IMR-90 (cell line): Measurements from ENCODE around the gene KRT6B. TPM values are rescaled to one million over a fixed set of nuclear protein-coding genes. Genes with fewer than 3 reads are reported as not detected.

Source experiments
- ATAC-seq: fragments of 200-7000 bp; cut with Tn5 transposase; 2 replicates; pipeline ENCODE4 v1.9.1; 2020; ENCODE audit warnings: low read depth, mild to moderate bottlenecking, moderate library complexity
- BruUV-seq: library from RNA; stranded (reverse); fragments of 400-500 nt; replicated peaks from 2 replicates; lab custom pipeline; 2021; lab: Mats Ljungman, UMichigan
- CTCF ChIA-PET: fragments of 300-600 bp; formaldehyde crosslinking; extraction: SDS; loops from one replicate; lab custom pipeline; 2021; ENCODE audit warnings: antibody characterized with exemption; lab: Yijun Ruan, JAX
- POLR2A ChIA-PET: fragments of 300-600 bp; sonication (Branson Sonifier 250); formaldehyde crosslinking; loops from one replicate; lab custom pipeline; 2022; ENCODE audit warnings: antibody characterized with exemption; ENCODE audit not compliant: unreplicated experiment; lab: Charles Lee
- DNase-seq: peaks from one replicate; pipeline ENCODE4 v3.0.0; 2013
- H2AFZ ChIP-seq: replicated peaks from 2 replicates; pipeline ENCODE3; 2013; ENCODE audit warnings: low read length, mild to moderate bottlenecking; ENCODE audit not compliant: poor library complexity
- H2AK5ac ChIP-seq: 2 replicates; pipeline ENCODE4 v1.6.1; 2013; ENCODE audit warnings: low read depth, low read length, inconsistent platforms
- H2AK9ac ChIP-seq: replicated peaks from 2 replicates; pipeline ENCODE3; 2013; ENCODE audit warnings: mild to moderate bottlenecking, low read depth, low read length, moderate library complexity; ENCODE audit not compliant: poor library complexity
- H2BK120ac ChIP-seq: 2 replicates; pipeline ENCODE4 v1.6.1; 2013; ENCODE audit warnings: low read depth, low read length, inconsistent platforms
- H2BK15ac ChIP-seq: 3 replicates; pipeline ENCODE4 v1.6.1; 2013; ENCODE audit warnings: low read depth, low read length, inconsistent platforms
- H2BK20ac ChIP-seq: 2 replicates; pipeline ENCODE4 v1.6.1; 2013; ENCODE audit warnings: low read depth, mild to moderate bottlenecking, inconsistent platforms, low read length, moderate library complexity
- H2BK5ac ChIP-seq: 2 replicates; pipeline ENCODE4 v1.6.1; 2013; ENCODE audit warnings: mild to moderate bottlenecking, low read depth, low read length, inconsistent platforms; ENCODE audit not compliant: poor library complexity, severe bottlenecking
- H3K14ac ChIP-seq: replicated peaks from 2 replicates; pipeline ENCODE4 v1.6.1; 2013; ENCODE audit warnings: low read depth, low read length, inconsistent platforms
- H3K18ac ChIP-seq: 2 replicates; pipeline ENCODE4 v1.6.1; 2013; ENCODE audit warnings: low read depth, low read length, control low read depth
- H3K23ac ChIP-seq: 2 replicates; pipeline ENCODE4 v1.6.1; 2013; ENCODE audit warnings: low read depth, low read length, inconsistent platforms
- H3K27ac ChIP-seq: 2 replicates; pipeline ENCODE4 v1.5.1; 2013; ENCODE audit warnings: mild to moderate bottlenecking, control low read depth, low read length; ENCODE audit not compliant: insufficient read depth
- H3K27me3 ChIP-seq: 2 replicates; pipeline ENCODE4 v1.6.1; 2013; ENCODE audit warnings: low read length; ENCODE audit not compliant: control insufficient read depth, insufficient read depth
- H3K36me3 ChIP-seq: 2 replicates; pipeline ENCODE4 v1.6.1; 2013; ENCODE audit warnings: low read length, mixed read lengths; ENCODE audit not compliant: control insufficient read depth, insufficient read depth
- H3K4ac ChIP-seq: 2 replicates; pipeline ENCODE4 v1.6.1; 2013; ENCODE audit warnings: low read depth, low read length, inconsistent platforms
- H3K4me1 ChIP-seq: 2 replicates; pipeline ENCODE4 v1.6.1; 2013; ENCODE audit warnings: low read length, mixed read lengths; ENCODE audit not compliant: control insufficient read depth, insufficient read depth
- H3K4me2 ChIP-seq: 2 replicates; pipeline ENCODE4 v1.6.1; 2013; ENCODE audit warnings: low read depth, mild to moderate bottlenecking, control low read depth, low read length, moderate library complexity
- H3K4me3 ChIP-seq: 2 replicates; pipeline ENCODE4 v1.5.1; 2013; ENCODE audit warnings: low read depth, mild to moderate bottlenecking, control low read depth, low read length, moderate library complexity; ENCODE audit not compliant: insufficient read depth
- H3K56ac ChIP-seq: 2 replicates; pipeline ENCODE4 v1.6.1; 2013; ENCODE audit warnings: low read length, inconsistent platforms; ENCODE audit not compliant: insufficient read depth; ENCODE audit errors: extremely low read depth
- H3K79me1 ChIP-seq, 2 experiments: 2 replicates each; pipeline ENCODE4 v1.6.1; 2013; ENCODE audit warnings: low read length in 2 of 2, inconsistent platforms in 1 of 2, low read depth in 1 of 2
- H3K9ac ChIP-seq: 2 replicates; pipeline ENCODE4 v1.6.1; 2013; ENCODE audit warnings: low read depth, low read length, control low read depth
- H3K9me1 ChIP-seq: 2 replicates; pipeline ENCODE4 v1.6.1; 2013; ENCODE audit warnings: low read length, inconsistent platforms; ENCODE audit not compliant: insufficient read depth
- H3K9me3 ChIP-seq: 2 replicates; pipeline ENCODE4 v1.6.1; 2013; ENCODE audit warnings: low read length; ENCODE audit not compliant: control insufficient read depth, insufficient read depth
- H4K20me1 ChIP-seq: 2 replicates; pipeline ENCODE4 v1.6.1; 2013; ENCODE audit warnings: low read length, inconsistent platforms; ENCODE audit not compliant: insufficient read depth
- H4K5ac ChIP-seq: 2 replicates; pipeline ENCODE4 v1.6.1; 2013; ENCODE audit warnings: mild to moderate bottlenecking, low read depth, low read length, control low read depth
- H4K8ac ChIP-seq, 2 experiments: 2 replicates each; pipeline ENCODE4 v1.6.1; 2013; ENCODE audit warnings: low read depth in 2 of 2, low read length in 2 of 2, control low read depth in 1 of 2, inconsistent platforms in 1 of 2
- H4K91ac ChIP-seq: 2 replicates; pipeline ENCODE4 v1.6.1; 2013; ENCODE audit warnings: low read depth, low read length, inconsistent platforms; ENCODE audit not compliant: insufficient read depth
- BHLHE40 ChIP-seq: fragments of 150-350 bp; IDR thresholded peaks from 2 replicates; pipeline ENCODE4 v1.6.1; 2016; ENCODE audit warnings: mild to moderate bottlenecking, low read depth, low read length
- CEBPB ChIP-seq: IDR thresholded peaks from 2 replicates; pipeline ENCODE4 v1.6.1; 2012; ENCODE audit warnings: low read depth, low read length, improper control_type of control experiment
- CHD1 ChIP-seq: IDR thresholded peaks from 2 replicates; pipeline ENCODE4 v1.6.1; 2012; ENCODE audit warnings: low read depth, low read length, improper control_type of control experiment
- FOS ChIP-seq: fragments of 150-350 bp; IDR thresholded peaks from 2 replicates; pipeline ENCODE4 v1.6.1; 2016; ENCODE audit warnings: low read depth, low read length
- MAZ ChIP-seq: IDR thresholded peaks from 2 replicates; pipeline ENCODE4 v1.6.1; 2012; ENCODE audit warnings: low read depth, mild to moderate bottlenecking, low read length, improper control_type of control experiment, moderate library complexity, borderline replicate concordance
- MXI1 ChIP-seq: IDR thresholded peaks from 2 replicates; pipeline ENCODE4 v1.6.1; 2012; ENCODE audit warnings: low read depth, mild to moderate bottlenecking, low read length, moderate library complexity, borderline replicate concordance
- POLR2A ChIP-seq: IDR thresholded peaks from 2 replicates; pipeline ENCODE4 v1.6.1; 2012; ENCODE audit warnings: mild to moderate bottlenecking, low read depth, low read length
- RAD21 ChIP-seq: IDR thresholded peaks from 2 replicates; pipeline ENCODE4 v1.6.1; 2012; ENCODE audit warnings: low read length, improper control_type of control experiment
- RCOR1 ChIP-seq: IDR thresholded peaks from 2 replicates; pipeline ENCODE4 v1.6.1; 2012; ENCODE audit warnings: mild to moderate bottlenecking, low read length, improper control_type of control experiment; ENCODE audit not compliant: insufficient replicate concordance
- RFX5 ChIP-seq: IDR thresholded peaks from 2 replicates; pipeline ENCODE4 v1.8.0; 2012; ENCODE audit warnings: low read depth, mild to moderate bottlenecking, low read length, moderate library complexity
- SMC3 ChIP-seq: fragments of 150-350 bp; IDR thresholded peaks from 2 replicates; pipeline ENCODE4 v1.6.1; 2016; ENCODE audit warnings: low read depth, mild to moderate bottlenecking, antibody characterized with exemption, low read length, moderate library complexity
- WGBS, 2 experiments: methylation state at CpG; one replicate each; pipeline versions ENCODE4 v1.1.5 to v1.1.7; 2013; ENCODE audit warnings: missing lambda C conversion rate in 2 of 2; ENCODE audit not compliant: insufficient read length in 1 of 2; ENCODE audit errors: extremely low coverage in 2 of 2; 5-methylcytosine and 5-hydroxymethylcytosine counted together
- dilution Hi-C: fragments of 300-500 bp; cut with HindIII; formaldehyde crosslinking; loops from one replicate; pipeline ENCODE4 v1.14.3; 2018; ENCODE audit warnings: low sequenced_read_pairs; ENCODE audit not compliant: unreplicated experiment
- in situ Hi-C: fragments of 300-500 bp; cut with MboI; formaldehyde crosslinking; loops from 3 replicates; pipeline ENCODE4 v1.14.3; 2019; ENCODE audit warnings: low sequenced_read_pairs, inconsistent platforms, mixed read lengths
- intact Hi-C: fragments of 100-400 bp; cut with micrococcal nuclease; formaldehyde crosslinking; loops from 2 replicates; pipeline ENCODE4 v1.10.0; 2022
- polyA plus RNA-seq, 3 experiments: library from polyadenylated mRNA; depleted of rRNA; stranded (reverse); fragments of >200 nt; gene quantifications; 2 replicates each; pipeline ENCODE4 v1.2.3, GENCODE V29; 2012; ENCODE audit warnings: low replicate concordance in 1 of 3
- total RNA-seq: library from RNA; depleted of rRNA; stranded (reverse); fragments of >200 nt; gene quantifications from 2 replicates; pipeline ENCODE4 v1.2.3, GENCODE V29; 2012
- TF ChIP-seq, protein P1 (sequence below): fragments of 150-350 bp; IDR thresholded peaks from 2 replicates; pipeline ENCODE4 v1.6.1; 2016; ENCODE audit warnings: low read depth, mild to moderate bottlenecking, low read length, moderate library complexity, borderline replicate concordance
- TF ChIP-seq, protein P2 (sequence below): fragments of 150-350 bp; IDR thresholded peaks from 2 replicates; pipeline ENCODE4 v1.6.1; 2017; ENCODE audit warnings: mild to moderate bottlenecking, antibody characterized with exemption, low read length, low read depth
- TF ChIP-seq, protein P3 (sequence below): conservative IDR thresholded peaks from 2 replicates; pipeline ENCODE4 v1.5.1; 2012; ENCODE audit warnings: mild to moderate bottlenecking, low read depth, low read length, improper control_type of control experiment

KRT6B gene
- total and polyA plus RNA-seq, 2 of the 4 experiments (the other 2 are of a cell fraction) = not detected

DNA sequence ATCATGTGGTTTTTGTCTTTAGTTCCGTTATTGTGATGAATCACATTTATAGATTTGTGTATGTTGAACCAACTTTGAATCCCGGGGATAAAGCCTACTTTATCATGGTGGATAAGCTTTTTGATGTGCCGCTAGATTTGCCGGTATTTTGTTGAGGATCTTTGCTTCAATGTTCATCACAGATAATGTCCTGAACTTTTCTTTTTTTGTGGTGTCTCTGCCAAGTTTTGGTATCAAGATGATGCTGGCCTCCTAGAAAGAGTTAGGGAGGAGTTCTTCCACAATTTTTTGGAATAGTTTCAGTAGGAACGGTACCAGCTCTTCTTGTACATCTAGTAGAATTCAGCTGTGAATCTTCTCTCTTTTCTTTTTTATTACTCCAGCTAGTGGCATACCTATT, 6.9 kb upstream of the KRT6B start:
- TF ChIP-seq, protein P1, sequence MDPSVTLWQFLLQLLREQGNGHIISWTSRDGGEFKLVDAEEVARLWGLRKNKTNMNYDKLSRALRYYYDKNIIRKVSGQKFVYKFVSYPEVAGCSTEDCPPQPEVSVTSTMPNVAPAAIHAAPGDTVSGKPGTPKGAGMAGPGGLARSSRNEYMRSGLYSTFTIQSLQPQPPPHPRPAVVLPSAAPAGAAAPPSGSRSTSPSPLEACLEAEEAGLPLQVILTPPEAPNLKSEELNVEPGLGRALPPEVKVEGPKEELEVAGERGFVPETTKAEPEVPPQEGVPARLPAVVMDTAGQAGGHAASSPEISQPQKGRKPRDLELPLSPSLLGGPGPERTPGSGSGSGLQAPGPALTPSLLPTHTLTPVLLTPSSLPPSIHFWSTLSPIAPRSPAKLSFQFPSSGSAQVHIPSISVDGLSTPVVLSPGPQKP = no peak
- TF ChIP-seq CHD1 (no peak), RCOR1 (no peak), MAZ (no peak), POLR2A (no peak), BHLHE40 (no peak), RFX5 (no peak), MXI1 (no peak), SMC3 (no peak), FOS (no peak), RAD21 (no peak), CEBPB (no peak)
- TF ChIP-seq, protein P2, sequence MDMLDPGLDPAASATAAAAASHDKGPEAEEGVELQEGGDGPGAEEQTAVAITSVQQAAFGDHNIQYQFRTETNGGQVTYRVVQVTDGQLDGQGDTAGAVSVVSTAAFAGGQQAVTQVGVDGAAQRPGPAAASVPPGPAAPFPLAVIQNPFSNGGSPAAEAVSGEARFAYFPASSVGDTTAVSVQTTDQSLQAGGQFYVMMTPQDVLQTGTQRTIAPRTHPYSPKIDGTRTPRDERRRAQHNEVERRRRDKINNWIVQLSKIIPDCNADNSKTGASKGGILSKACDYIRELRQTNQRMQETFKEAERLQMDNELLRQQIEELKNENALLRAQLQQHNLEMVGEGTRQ = no peak
- TF ChIP-seq, protein P3, sequence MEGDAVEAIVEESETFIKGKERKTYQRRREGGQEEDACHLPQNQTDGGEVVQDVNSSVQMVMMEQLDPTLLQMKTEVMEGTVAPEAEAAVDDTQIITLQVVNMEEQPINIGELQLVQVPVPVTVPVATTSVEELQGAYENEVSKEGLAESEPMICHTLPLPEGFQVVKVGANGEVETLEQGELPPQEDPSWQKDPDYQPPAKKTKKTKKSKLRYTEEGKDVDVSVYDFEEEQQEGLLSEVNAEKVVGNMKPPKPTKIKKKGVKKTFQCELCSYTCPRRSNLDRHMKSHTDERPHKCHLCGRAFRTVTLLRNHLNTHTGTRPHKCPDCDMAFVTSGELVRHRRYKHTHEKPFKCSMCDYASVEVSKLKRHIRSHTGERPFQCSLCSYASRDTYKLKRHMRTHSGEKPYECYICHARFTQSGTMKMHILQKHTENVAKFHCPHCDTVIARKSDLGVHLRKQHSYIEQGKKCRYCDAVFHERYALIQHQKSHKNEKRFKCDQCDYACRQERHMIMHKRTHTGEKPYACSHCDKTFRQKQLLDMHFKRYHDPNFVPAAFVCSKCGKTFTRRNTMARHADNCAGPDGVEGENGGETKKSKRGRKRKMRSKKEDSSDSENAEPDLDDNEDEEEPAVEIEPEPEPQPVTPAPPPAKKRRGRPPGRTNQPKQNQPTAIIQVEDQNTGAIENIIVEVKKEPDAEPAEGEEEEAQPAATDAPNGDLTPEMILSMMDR = no peak
- no peak overlapping the region for H2BK5ac ChIP-seq
- H3K9me1 ChIP-seq = no peaks in the 10 kb centered on the region
- no peak overlapping the region for H3K4me3 ChIP-seq
- ChIA-PET CTCF (no interaction called here), POLR2A (no interaction called here)
- H3K9me3 ChIP-seq = no peaks in the 10 kb centered on the region
- H3K14ac ChIP-seq = no peak overlapping the region
- H2AK5ac ChIP-seq = no peak overlapping the region
- peaks cover 2% of the 10 kb centered on the region; the same call in 1 of the 2 replicates for H3K27me3 ChIP-seq
- no CpG with 5 or more reads among the region's 5 CpGs for WGBS, 2 experiments
- H3K27ac ChIP-seq = no peak overlapping the region
- in situ Hi-C loops = no loop called here
- ATAC-seq (no peak), DNase-seq (no peak)
- dilution Hi-C loops = no loop called here
- no peak overlapping the region for H4K91ac ChIP-seq
- H2AK9ac ChIP-seq = no peak overlapping the region
- no peak overlapping the region for H3K56ac ChIP-seq
- no peak overlapping the region for H3K18ac ChIP-seq
- no peak overlapping the region for H3K9ac ChIP-seq
- H2BK20ac ChIP-seq = no peak overlapping the region
- no peaks in the 10 kb centered on the region for H3K4me1 ChIP-seq
- no peak overlapping the region for H2AFZ ChIP-seq
- H3K4ac ChIP-seq = no peak overlapping the region
- no peak overlapping the region for H3K23ac ChIP-seq
- no peaks in the 10 kb centered on the region for H4K20me1 ChIP-seq
- no peak overlapping the region for H2BK120ac ChIP-seq
- no TSS peak for BruUV-seq
- intact Hi-C loops = no loop called here
- H3K79me1 ChIP-seq = no peaks in the 10 kb centered on the region
- H4K5ac ChIP-seq = no peak overlapping the region
- no peaks in the 10 kb centered on the region for H3K36me3 ChIP-seq
- H2BK15ac ChIP-seq = no peak overlapping the region
- H4K8ac ChIP-seq = no peak overlapping the region
- no peak overlapping the region for H3K4me2 ChIP-seq
